H9 (cell line): ENCODE data around the gene SLC16A7. TPM values are rescaled to one million over a fixed set of nuclear protein-coding genes. Genes with fewer than 3 reads are reported as not detected.

Source experiments
- DNase-seq: peaks from one replicate; pipeline ENCODE4 v3.0.0-alpha.2; 2017
- H2AFZ ChIP-seq: one replicate; pipeline ENCODE4 v1.6.1; 2013; ENCODE audit warnings: mild to moderate bottlenecking, low read length, control low read depth, moderate library complexity
- H2AK5ac ChIP-seq: 2 replicates; pipeline ENCODE4 v1.6.1; 2013; ENCODE audit warnings: low read length, control low read depth, mixed read lengths; ENCODE audit not compliant: insufficient read length
- H2BK120ac ChIP-seq: one replicate; pipeline ENCODE4 v1.6.1; 2013; ENCODE audit warnings: low read depth, mild to moderate bottlenecking, low read length, control low read depth, inconsistent platforms; ENCODE audit not compliant: poor library complexity, severe bottlenecking
- H2BK12ac ChIP-seq: 2 replicates; pipeline ENCODE4 v1.6.1; 2013; ENCODE audit warnings: low read length, control low read depth, mixed read lengths, low read depth; ENCODE audit not compliant: insufficient read length
- H2BK15ac ChIP-seq: 2 replicates; pipeline ENCODE4 v1.6.1; 2013; ENCODE audit warnings: low read depth, low read length, control low read depth
- H2BK20ac ChIP-seq: one replicate; pipeline ENCODE4 v1.6.1; 2013; ENCODE audit warnings: low read depth, mild to moderate bottlenecking, low read length, control low read depth, inconsistent platforms; ENCODE audit not compliant: poor library complexity, severe bottlenecking
- H2BK5ac ChIP-seq: 2 replicates; pipeline ENCODE4 v1.6.1; 2013; ENCODE audit warnings: low read length, control low read depth, mixed read lengths; ENCODE audit not compliant: insufficient read length
- H3K14ac ChIP-seq: 2 replicates; pipeline ENCODE4 v1.6.1; 2013; ENCODE audit warnings: low read length, control low read depth; ENCODE audit not compliant: insufficient read depth
- H3K18ac ChIP-seq: 2 replicates; pipeline ENCODE4 v1.6.1; 2013; ENCODE audit warnings: low read depth, mild to moderate bottlenecking, mixed read lengths, low read length, control low read depth; ENCODE audit not compliant: insufficient read length
- H3K23ac ChIP-seq: 2 replicates; pipeline ENCODE4 v1.6.1; 2013; ENCODE audit warnings: low read length, control low read depth, mixed read lengths, low read depth; ENCODE audit not compliant: insufficient read length
- H3K23me2 ChIP-seq: 2 replicates; pipeline ENCODE4 v1.6.1; 2013; ENCODE audit warnings: low read depth, mild to moderate bottlenecking, mixed read lengths, low read length, control low read depth; ENCODE audit not compliant: insufficient read length, poor library complexity, severe bottlenecking
- H3K27ac ChIP-seq: 2 replicates; pipeline ENCODE4 v1.5.1; 2013; ENCODE audit warnings: low read length, control low read depth, mixed read lengths, low read depth; ENCODE audit not compliant: insufficient read length
- H3K27me3 ChIP-seq: 2 replicates; pipeline ENCODE4 v1.6.1; 2013; ENCODE audit warnings: low read length, control low read depth, inconsistent platforms; ENCODE audit not compliant: insufficient read depth
- H3K4ac ChIP-seq: 2 replicates; pipeline ENCODE4 v1.6.1; 2013; ENCODE audit warnings: low read depth, mild to moderate bottlenecking, control low read depth, inconsistent platforms, low read length, moderate library complexity
- H3K4me1 ChIP-seq: 2 replicates; pipeline ENCODE4 v1.6.1; 2013; ENCODE audit warnings: low read length, control low read depth, inconsistent platforms; ENCODE audit not compliant: insufficient read depth
- H3K4me2 ChIP-seq: 2 replicates; pipeline ENCODE4 v1.6.1; 2013; ENCODE audit warnings: low read length, control low read depth, mixed read lengths; ENCODE audit not compliant: insufficient read length, insufficient read depth
- H3K56ac ChIP-seq: 2 replicates; pipeline ENCODE4 v1.6.1; 2013; ENCODE audit warnings: low read depth, mild to moderate bottlenecking, mixed read lengths, low read length, control low read depth; ENCODE audit not compliant: insufficient read length
- H3K79me1 ChIP-seq: 2 replicates; pipeline ENCODE4 v1.6.1; 2013; ENCODE audit warnings: low read depth, mild to moderate bottlenecking, moderate library complexity, low read length, control low read depth, inconsistent platforms; ENCODE audit not compliant: insufficient read depth, poor library complexity, severe bottlenecking
- H3K79me2 ChIP-seq: 2 replicates; pipeline ENCODE4 v1.6.1; 2013; ENCODE audit warnings: low read length, control low read depth, inconsistent platforms; ENCODE audit not compliant: insufficient read depth
- H3K9ac ChIP-seq: 2 replicates; pipeline ENCODE4 v1.6.1; 2013; ENCODE audit warnings: low read length, control low read depth, mixed read lengths; ENCODE audit not compliant: insufficient read length; ENCODE audit errors: extremely low read depth
- H3K9me3 ChIP-seq: one replicate; pipeline ENCODE4 v1.6.1; 2013; ENCODE audit warnings: low read depth, low read length, inconsistent platforms; ENCODE audit not compliant: control insufficient read depth
- H3T11ph ChIP-seq: one replicate; pipeline ENCODE4 v1.6.1; 2013; ENCODE audit warnings: mild to moderate bottlenecking, low read length, control low read depth, inconsistent platforms
- H4K20me1 ChIP-seq: one replicate; pipeline ENCODE4 v1.6.1; 2013; ENCODE audit not compliant: control insufficient read depth, insufficient read length, insufficient read depth
- H4K5ac ChIP-seq: 2 replicates; pipeline ENCODE4 v1.6.1; 2013; ENCODE audit warnings: low read depth, mild to moderate bottlenecking, mixed read lengths, low read length, control low read depth; ENCODE audit not compliant: insufficient read length
- H4K8ac ChIP-seq: replicated peaks from 2 replicates; pipeline ENCODE4 v1.6.1; 2013; ENCODE audit warnings: low read length, control low read depth, mixed read lengths, low read depth; ENCODE audit not compliant: insufficient read length
- H4K91ac ChIP-seq: 2 replicates; pipeline ENCODE4 v1.6.1; 2013; ENCODE audit warnings: low read depth, mild to moderate bottlenecking, moderate library complexity, mixed read lengths, low read length, control low read depth; ENCODE audit not compliant: insufficient read length
- H3K27ac Mint-ChIP-seq, 3 experiments: 2 replicates in 2 of 3; 3 replicates in 1 of 3; pipeline ENCODE4 v1.8.0; 2020 to 2021; ENCODE audit warnings: mixed read lengths in 3 of 3, mild to moderate bottlenecking in 1 of 3, moderate library complexity in 1 of 3
- H3K27me3 Mint-ChIP-seq: 2 replicates; pipeline ENCODE4 v1.8.0; 2021; ENCODE audit warnings: low read depth, mild to moderate bottlenecking, moderate library complexity, mixed read lengths
- H3K36me3 Mint-ChIP-seq, 3 experiments: 2 replicates in 2 of 3; 3 replicates in 1 of 3; pipeline ENCODE4 v1.8.0; 2020 to 2021; ENCODE audit warnings: low read depth in 3 of 3, mixed read lengths in 3 of 3; ENCODE audit not compliant: insufficient read depth in 1 of 3
- H3K4me1 Mint-ChIP-seq, 2 experiments: 2 replicates each; pipeline ENCODE4 v1.8.0; 2020; ENCODE audit warnings: mixed read lengths in 2 of 2
- H3K4me3 Mint-ChIP-seq, 2 experiments: 2 replicates in 1 of 2; 3 replicates in 1 of 2; pipeline ENCODE4 v1.8.0; 2020 to 2021; ENCODE audit warnings: mild to moderate bottlenecking in 2 of 2, mixed read lengths in 2 of 2, moderate library complexity in 1 of 2
- H3K9me3 Mint-ChIP-seq, 2 experiments: 2 replicates in 1 of 2; 3 replicates in 1 of 2; pipeline ENCODE4 v1.8.0; 2020; ENCODE audit warnings: mild to moderate bottlenecking in 2 of 2, mixed read lengths in 2 of 2, moderate library complexity in 1 of 2
- WGBS: extraction: QIAGEN DNeasy Blood & Tissue Kit; methylation state at CpG from one replicate; pipeline ENCODE4 v1.1.7; 2013; ENCODE audit warnings: missing lambda C conversion rate, low lambda C conversion rate, mixed read lengths; ENCODE audit not compliant: insufficient read length; ENCODE audit errors: extremely low coverage; 5-methylcytosine and 5-hydroxymethylcytosine counted together
- total RNA-seq: library from RNA; stranded (reverse); gene quantifications from 2 replicates; pipeline ENCODE4 v1.2.1, GENCODE V29; 2021
- TF ChIP-seq, protein P1 (sequence below): fragments of 200-600 bp; sonication (generic); conservative IDR thresholded peaks from 3 replicates; pipeline ENCODE4 v1.8.0; 2021; ENCODE audit warnings: antibody characterized with exemption, mild to moderate bottlenecking

SLC16A7 gene
- total RNA-seq, 1 experiment from 2014 or later = 2.2 TPM

DNA sequence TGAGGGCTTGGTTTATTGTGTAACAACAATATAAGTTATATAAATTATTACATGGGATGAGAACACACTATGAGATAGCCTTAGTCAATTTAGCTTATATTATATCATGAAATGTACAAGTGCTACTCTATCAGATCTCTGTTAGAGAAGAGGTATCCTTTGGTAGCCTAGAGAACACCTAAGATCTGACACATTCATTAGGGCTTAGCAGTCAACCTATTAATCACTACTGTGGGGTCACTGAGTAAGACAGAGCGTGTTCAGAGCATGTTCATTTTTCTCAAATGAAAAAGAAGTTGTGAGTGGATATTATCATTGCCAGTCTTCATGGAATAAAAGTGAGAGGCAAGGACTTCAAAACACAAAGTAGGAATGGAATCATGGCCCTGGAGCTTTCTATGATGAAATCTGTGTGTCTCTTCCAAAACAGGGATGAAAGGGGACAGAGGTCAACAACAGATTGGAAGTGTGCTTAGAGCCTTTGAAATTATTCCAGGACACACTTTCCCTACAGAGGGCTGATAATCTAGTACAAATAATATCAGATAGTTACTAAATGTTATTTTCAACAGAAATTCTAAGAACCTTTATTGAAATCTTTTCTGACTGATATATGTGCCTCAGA, 114.3 kb downstream of the SLC16A7 start:
- TF ChIP-seq, protein P1, sequence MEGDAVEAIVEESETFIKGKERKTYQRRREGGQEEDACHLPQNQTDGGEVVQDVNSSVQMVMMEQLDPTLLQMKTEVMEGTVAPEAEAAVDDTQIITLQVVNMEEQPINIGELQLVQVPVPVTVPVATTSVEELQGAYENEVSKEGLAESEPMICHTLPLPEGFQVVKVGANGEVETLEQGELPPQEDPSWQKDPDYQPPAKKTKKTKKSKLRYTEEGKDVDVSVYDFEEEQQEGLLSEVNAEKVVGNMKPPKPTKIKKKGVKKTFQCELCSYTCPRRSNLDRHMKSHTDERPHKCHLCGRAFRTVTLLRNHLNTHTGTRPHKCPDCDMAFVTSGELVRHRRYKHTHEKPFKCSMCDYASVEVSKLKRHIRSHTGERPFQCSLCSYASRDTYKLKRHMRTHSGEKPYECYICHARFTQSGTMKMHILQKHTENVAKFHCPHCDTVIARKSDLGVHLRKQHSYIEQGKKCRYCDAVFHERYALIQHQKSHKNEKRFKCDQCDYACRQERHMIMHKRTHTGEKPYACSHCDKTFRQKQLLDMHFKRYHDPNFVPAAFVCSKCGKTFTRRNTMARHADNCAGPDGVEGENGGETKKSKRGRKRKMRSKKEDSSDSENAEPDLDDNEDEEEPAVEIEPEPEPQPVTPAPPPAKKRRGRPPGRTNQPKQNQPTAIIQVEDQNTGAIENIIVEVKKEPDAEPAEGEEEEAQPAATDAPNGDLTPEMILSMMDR = no peak
- H3K36me3 Mint-ChIP-seq = no peaks in the 10 kb centered on the region
- Histone ChIP-seq H2BK12ac (no peak overlapping the region), H3K9me3 (no peaks in the 10 kb centered on the region), H3K23ac (no peak overlapping the region), H2AK5ac (no peak overlapping the region), H2BK120ac (no peak overlapping the region), H3K9ac (no peak overlapping the region), H4K5ac (no peak overlapping the region), H3K4ac (no peak overlapping the region), H2AFZ (no peak overlapping the region), H3K56ac (no peak overlapping the region), H3K27ac (no peak overlapping the region), H3K27me3 (no peaks in the 10 kb centered on the region), H2BK5ac (no peak overlapping the region), H3K4me1 (no peaks in the 10 kb centered on the region), H3K23me2 (no peaks in the 10 kb centered on the region), H3K79me2 (no peaks in the 10 kb centered on the region), H3K18ac (no peak overlapping the region), H3T11ph (no peak overlapping the region), H4K20me1 (no peaks in the 10 kb centered on the region), H2BK20ac (no peak overlapping the region), H3K4me2 (no peak overlapping the region), H3K14ac (no peak overlapping the region), H4K8ac (no peak overlapping the region), H4K91ac (no peak overlapping the region), H3K79me1 (no peaks in the 10 kb centered on the region), H2BK15ac (no peak overlapping the region)
- WGBS = no CpG with 5 or more reads among the region's 1 CpG
- H3K27ac Mint-ChIP-seq = no peak overlapping the region; a peak in 1 of 7 replicates
- no peaks in the 10 kb centered on the region for H3K27me3 Mint-ChIP-seq
- no peaks in the 10 kb centered on the region for H3K4me1 Mint-ChIP-seq
- no peaks in the 10 kb centered on the region for H3K9me3 Mint-ChIP-seq
- no peak overlapping the region for H3K4me3 Mint-ChIP-seq
- DNase-seq = no peak
